Measurements from ENCODE around the gene ADCY3. TPM values are rescaled to one million over a fixed set of nuclear protein-coding genes. Genes with fewer than 3 reads are reported as not detected.

Gene ADCY3
- total RNA-seq, 4 donors from 2014 or later = 14.8 to 48.3 (median 34.3) TPM

DNA sequence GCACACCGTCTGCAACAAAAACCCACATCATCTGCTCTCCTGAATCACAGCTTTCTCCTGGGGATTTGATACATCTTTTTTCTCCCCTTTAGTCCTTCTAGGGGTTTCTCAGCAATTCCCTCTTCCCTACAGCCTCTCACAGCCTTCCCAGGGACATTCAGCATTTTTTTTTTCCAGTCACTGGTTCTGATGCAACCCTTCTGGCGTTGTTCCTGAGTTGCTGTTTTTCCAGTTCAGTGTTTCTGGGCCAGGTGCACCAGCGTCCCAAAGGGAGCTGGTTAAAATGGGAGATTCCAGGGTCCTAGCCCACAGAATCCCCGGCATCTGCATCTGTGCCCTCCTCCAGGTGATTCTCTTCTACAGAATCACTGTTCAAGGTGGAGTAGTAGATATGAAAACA lies 36.1 kb downstream of the ADCY3 start:
- Histone ChIP-seq H3K4me1 (peaks cover 4 to 51% (median 5%) of the 10 kb centered on the region in 3 donors), H3K9me3 (no peaks in the 10 kb centered on the region), H3K36me3 (peaks cover 0 to 12% (median 0%) of the 10 kb centered on the region in 3 donors), H3K27me3 (no peaks in the 10 kb centered on the region), H3K27ac (peak overlapping the region in 1 of 4 donors; percentile 39), H3K4me3 (no peak overlapping the region)
- TF ChIP-seq POLR2A (IDR thresholded peaks at IDR 0.05) (no peak), CTCF (IDR thresholded peaks at IDR 0.05) (no peak)
- intact Hi-C loops (cut with DNase I) = no loop called here
- WGBS, 2 donors = 35 to 51% methylated on average over 4 of the region's 4 CpGs
- DNase-seq = no peak

GRCh38 chr2:24881623-24882022 lies 38.4 kb downstream of the ADCY3 start:
- 84 to 91% methylated on average over 7 of the region's 9 CpGs for WGBS, 2 donors
- no peaks in the 10 kb centered on the region for H3K9me3 ChIP-seq
- H3K4me1 ChIP-seq = peaks cover 4 to 42% (median 5%) of the 10 kb centered on the region in 3 donors
- TF ChIP-seq POLR2A (IDR thresholded peaks at IDR 0.05) = no peak
- TF ChIP-seq CTCF (IDR thresholded peaks at IDR 0.05) = no peak
- H3K27me3 ChIP-seq = no peaks in the 10 kb centered on the region
- DNase-seq = no peak
- no peaks in the 10 kb centered on the region for H3K36me3 ChIP-seq
- peak overlapping the region in 1 of 4 donors; percentile 14 for H3K27ac ChIP-seq
- H3K4me3 ChIP-seq = no peak overlapping the region
- intact Hi-C loops (cut with DNase I) = no loop called here

- H3K27me3 ChIP-seq = no peaks in the 10 kb centered on the region
- H3K36me3 ChIP-seq = no peaks in the 10 kb centered on the region
- 64 to 70% methylated on average over 5 to 6 of the region's 6 CpGs for WGBS, 2 donors
- H3K4me1 ChIP-seq = peaks cover 4 to 37% (median 5%) of the 10 kb centered on the region in 3 donors
- H3K9me3 ChIP-seq = no peaks in the 10 kb centered on the region
- H3K4me3 ChIP-seq = no peak overlapping the region
- no peak for DNase-seq
- intact Hi-C loops (cut with DNase I) = no loop called here
- no peak for TF ChIP-seq POLR2A (IDR thresholded peaks at IDR 0.05)
- no peak for TF ChIP-seq CTCF (IDR thresholded peaks at IDR 0.05)
- peak overlapping the region in 1 of 4 donors; percentile 14 for H3K27ac ChIP-seq
Measured at GRCh38 chr2:24881158-24881557, 38.9 kb downstream of the ADCY3 start.

GRCh38 chr2:24878341-24878740 lies 41.7 kb downstream of the ADCY3 start:
- no peaks in the 10 kb centered on the region for H3K36me3 ChIP-seq
- peaks cover 0 to 38% (median 12%) of the 10 kb centered on the region in 3 donors for H3K4me1 ChIP-seq
- H3K27ac ChIP-seq = peak overlapping the region in 3 of 4 donors; percentile 17 to 77 (median 70)
- 78 to 96% methylated on average over 4 to 10 of the region's 10 CpGs for WGBS, 2 donors
- DNase-seq = no peak
- H3K9me3 ChIP-seq = no peaks in the 10 kb centered on the region
- H3K4me3 ChIP-seq = no peak overlapping the region
- no peak for TF ChIP-seq POLR2A (IDR thresholded peaks at IDR 0.05)
- no peak for TF ChIP-seq CTCF (IDR thresholded peaks at IDR 0.05)
- intact Hi-C loops (cut with DNase I) = no loop called here
- H3K27me3 ChIP-seq = no peaks in the 10 kb centered on the region

DNA sequence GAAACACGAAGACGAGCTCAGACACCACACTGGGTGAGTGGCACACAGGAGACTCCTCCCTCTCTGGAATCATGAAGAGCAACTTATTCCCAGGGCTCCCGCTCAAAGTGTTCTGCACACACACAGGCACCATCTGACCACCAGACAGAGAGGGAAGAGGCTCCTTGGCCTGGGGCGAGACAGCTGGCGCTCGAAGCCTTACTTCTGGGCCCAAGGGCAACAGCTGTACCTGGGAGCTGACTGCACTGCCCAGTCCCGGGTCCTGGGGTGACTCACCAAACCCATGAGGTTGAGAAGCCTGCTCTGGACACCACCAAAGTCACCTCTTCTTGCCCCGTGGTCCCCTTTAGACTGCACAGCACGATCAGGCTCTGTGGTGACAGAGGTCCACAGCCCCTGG lies 42.4 kb downstream of the ADCY3 start:
- no peaks in the 10 kb centered on the region for H3K9me3 ChIP-seq
- TF ChIP-seq POLR2A (IDR thresholded peaks at IDR 0.05) = no peak
- TF ChIP-seq CTCF (IDR thresholded peaks at IDR 0.05) = no peak
- H3K27ac ChIP-seq = peak overlapping the region in 2 of 4 donors; percentile 48 to 70
- H3K36me3 ChIP-seq = no peaks in the 10 kb centered on the region
- 82 to 91% methylated on average over 6 to 9 of the region's 9 CpGs for WGBS, 2 donors
- intact Hi-C loops (cut with DNase I) = no loop called here
- DNase-seq = no peak
- H3K27me3 ChIP-seq = no peaks in the 10 kb centered on the region
- H3K4me3 ChIP-seq = no peak overlapping the region
- peaks cover 0 to 43% (median 19%) of the 10 kb centered on the region in 3 donors for H3K4me1 ChIP-seq

All from esophagus squamous epithelium (tissue), 5 donors.